HepG2 (cell line): Measurements from ENCODE around the gene GNPAT. TPM values are rescaled to one million over a fixed set of nuclear protein-coding genes. Genes with fewer than 3 reads are reported as not detected.

ENCODE experiments used
- ARID2 ChIP-seq: sonication (generic); formaldehyde crosslinking; IDR thresholded peaks from 2 replicates; pipeline ENCODE4 v1.8.1; 2022; ENCODE audit warnings: mild to moderate bottlenecking, missing genetic modification reagents, borderline replicate concordance
- CREB1 ChIP-seq, 2 experiments: fragments of 450-650 bp in 1 of 2; IDR thresholded peaks; 2 replicates each; pipeline ENCODE4 v1.6.1; 2016 to 2017; ENCODE audit warnings: control low read depth in 1 of 2, mild to moderate bottlenecking in 1 of 2, missing compliant biosample characterization in 1 of 2, missing genetic modification characterization in 1 of 2
- DMAP1 ChIP-seq: IDR thresholded peaks from 2 replicates; pipeline ENCODE4 v1.6.1; 2016
- EHMT2 ChIP-seq: fragments of 200-600 bp; sonication (generic); IDR thresholded peaks from 2 replicates; pipeline ENCODE4 v1.7.0; 2017; ENCODE audit warnings: antibody characterized with exemption, low read depth, low read length, borderline replicate concordance
- ELF3 ChIP-seq: IDR thresholded peaks from 2 replicates; pipeline ENCODE4 v1.6.1; 2016; ENCODE audit warnings: missing genetic modification reagents, missing compliant biosample characterization
- ETV5 ChIP-seq: IDR thresholded peaks from 2 replicates; pipeline ENCODE4 v1.6.1; 2018; ENCODE audit warnings: missing biosample characterization, missing genetic modification reagents, inconsistent platforms, borderline replicate concordance
- JARID2 ChIP-seq: sonication (generic); formaldehyde crosslinking; IDR thresholded peaks from 2 replicates; pipeline ENCODE4 v1.8.1; 2023; ENCODE audit warnings: missing genetic modification reagents, inconsistent platforms; ENCODE audit not compliant: insufficient replicate concordance
- MATR3 ChIP-seq: sonication (generic); formaldehyde crosslinking; IDR thresholded peaks from 2 replicates; pipeline ENCODE4 v1.4.0; 2020; ENCODE audit warnings: missing genetic modification reagents
- MZF1 ChIP-seq: sonication (generic); formaldehyde crosslinking; IDR thresholded peaks from 2 replicates; pipeline ENCODE4 v1.8.1; 2023; ENCODE audit warnings: mild to moderate bottlenecking, missing genetic modification reagents, borderline replicate concordance
- NBN ChIP-seq: fragments of 450-650 bp; conservative IDR thresholded peaks from 2 replicates; pipeline ENCODE4 v1.6.1; 2017
- NONO ChIP-seq, 2 experiments: fragments of 450-650 bp in 1 of 2; sonication (generic) in 1 of 2; formaldehyde crosslinking in 1 of 2; IDR thresholded peaks in 1 of 2; conservative IDR thresholded peaks in 1 of 2; 2 replicates each; pipeline versions ENCODE4 v1.6.1 to v1.8.0; 2017 to 2022; ENCODE audit warnings: mild to moderate bottlenecking in 1 of 2, missing genetic modification reagents in 1 of 2, moderate library complexity in 1 of 2
- ONECUT2 ChIP-seq: sonication (generic); formaldehyde crosslinking; IDR thresholded peaks from 2 replicates; pipeline ENCODE4 v1.4.0; 2020; ENCODE audit warnings: missing genetic modification reagents
- SP2 ChIP-seq: sonication (generic); formaldehyde crosslinking; IDR thresholded peaks from 2 replicates; pipeline ENCODE4 v1.5.1; 2020; ENCODE audit warnings: mild to moderate bottlenecking, missing genetic modification reagents
- TARDBP ChIP-seq: sonication (generic); formaldehyde crosslinking; IDR thresholded peaks from 2 replicates; pipeline ENCODE4 v1.8.0; 2022; ENCODE audit warnings: mild to moderate bottlenecking, missing genetic modification reagents
- ZFP90 ChIP-seq: sonication (generic); formaldehyde crosslinking; IDR thresholded peaks from 2 replicates; pipeline ENCODE4 v1.8.0; 2022; ENCODE audit warnings: missing genetic modification reagents, mild to moderate bottlenecking, inconsistent platforms, borderline replicate concordance
- ZNF329 ChIP-seq: sonication (generic); formaldehyde crosslinking; IDR thresholded peaks from 2 replicates; pipeline ENCODE4 v1.9.0; 2021; ENCODE audit warnings: low read depth, mild to moderate bottlenecking, missing genetic modification reagents
- ZNF44 ChIP-seq: sonication (generic); formaldehyde crosslinking; IDR thresholded peaks from 2 replicates; pipeline ENCODE4 v1.5.1; 2020; ENCODE audit warnings: mild to moderate bottlenecking, missing genetic modification reagents
- ZNF737 ChIP-seq: sonication (generic); formaldehyde crosslinking; IDR thresholded peaks from 2 replicates; pipeline ENCODE4 v1.5.0; 2020; ENCODE audit warnings: missing genetic modification reagents, mild to moderate bottlenecking, borderline replicate concordance
- ZNF747 ChIP-seq: sonication (generic); formaldehyde crosslinking; IDR thresholded peaks from 2 replicates; pipeline ENCODE4 v1.8.1; 2023; ENCODE audit warnings: missing genetic modification reagents, mild to moderate bottlenecking, borderline replicate concordance
- ZNF776 ChIP-seq: sonication (generic); formaldehyde crosslinking; IDR thresholded peaks from 2 replicates; pipeline ENCODE4 v1.4.0; 2020; ENCODE audit warnings: mild to moderate bottlenecking, missing genetic modification reagents
- ZNF780A ChIP-seq: sonication (generic); formaldehyde crosslinking; IDR thresholded peaks from 2 replicates; pipeline ENCODE4 v1.8.0; 2022; ENCODE audit warnings: mild to moderate bottlenecking, missing genetic modification reagents, moderate library complexity
- polyA plus RNA-seq, 8 experiments: library from polyadenylated mRNA; depleted of rRNA in 3 of 8; stranded (reverse) in 7 of 8; unstranded in 1 of 8; fragments of >200 nt; fragmentation: Illumina TruSeq in 4 of 8; extraction: Trizol in 4 of 8; gene quantifications; 2 replicates each; pipeline versions ENCODE4 v1.2.1 to v1.2.3, GENCODE V29; 2011 to 2016; ENCODE audit warnings: low read depth in 4 of 8, missing spikeins in 1 of 8, mixed read lengths in 1 of 8; ENCODE audit not compliant: insufficient read depth in 1 of 8
- total RNA-seq, 5 experiments: library from RNA; depleted of rRNA; stranded (reverse); fragments of >200 nt; fragmentation: Illumina TruSeq; extraction: Trizol; gene quantifications; 2 replicates each; pipeline ENCODE4 v1.2.3, GENCODE V29; 2016; ENCODE audit warnings: low read depth in 1 of 5
- TF ChIP-seq, protein P1 (sequence below): sonication (generic); formaldehyde crosslinking; conservative IDR thresholded peaks from 2 replicates; pipeline ENCODE4 v1.4.0; 2020; ENCODE audit warnings: mild to moderate bottlenecking, missing genetic modification reagents, moderate library complexity
- TF ChIP-seq, protein P2 (sequence below): sonication (generic); formaldehyde crosslinking; IDR thresholded peaks from 2 replicates; pipeline ENCODE4 v1.5.0; 2020; ENCODE audit warnings: missing genetic modification reagents
- TF ChIP-seq, protein P3 (sequence below): sonication (generic); formaldehyde crosslinking; IDR thresholded peaks from 2 replicates; pipeline ENCODE4 v1.8.0; 2022; ENCODE audit warnings: mild to moderate bottlenecking, missing genetic modification reagents; ENCODE audit not compliant: insufficient replicate concordance

Gene GNPAT
- total and polyA plus RNA-seq, 2 of the 13 experiments (the other 11 are each of a cell fraction or from before 2014, with no cell fraction given), result 58.3 to 114 TPM

DNA sequence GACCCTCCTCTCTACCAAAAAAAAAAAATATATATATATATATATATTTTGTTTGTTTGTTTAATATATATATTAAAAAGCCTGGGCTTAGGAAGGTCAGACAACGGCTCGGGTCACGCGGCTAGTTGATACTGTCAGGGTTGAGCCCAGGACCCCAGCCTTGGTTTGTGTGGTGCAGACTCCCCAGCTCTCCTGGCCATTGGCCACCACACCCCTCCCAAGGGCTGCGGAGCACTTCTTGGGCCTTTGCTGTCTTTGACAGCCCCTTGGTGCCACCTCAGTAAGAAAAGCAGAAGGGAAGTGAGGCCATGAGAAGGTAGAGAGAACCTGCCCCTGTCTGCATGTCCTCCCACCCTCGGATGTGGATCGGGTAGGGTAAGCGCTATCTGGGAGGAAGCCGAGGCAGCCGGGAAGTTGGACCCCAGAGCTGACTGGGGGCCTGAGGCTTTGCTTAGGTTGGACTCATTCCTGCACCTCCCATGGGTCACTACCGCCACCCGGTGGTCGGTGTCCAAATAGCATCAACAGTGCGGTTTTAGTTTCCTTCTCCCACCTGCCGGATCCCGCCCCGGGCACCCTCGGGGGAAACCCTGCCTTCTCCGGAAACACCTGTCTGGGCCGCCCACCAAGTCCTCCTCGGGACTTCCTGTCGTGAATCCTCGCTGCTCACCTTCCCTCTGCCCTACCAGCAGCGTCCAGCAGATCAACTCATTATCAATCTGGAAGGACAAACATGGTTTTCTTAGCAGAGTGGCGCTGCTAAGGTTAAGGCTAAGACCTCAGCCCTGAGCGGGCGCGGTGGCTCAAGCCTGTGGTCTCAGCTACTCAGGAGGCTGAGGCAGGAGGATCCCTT is 29.8 kb upstream of the GNPAT start (continued):
- peak; percentile 63; the same call in 1 of the 2 replicates for TF ChIP-seq ELF3 (CRISPR knock-in tag)
- TF ChIP-seq ZNF329 (CRISPR knock-in tag), result 0 out of 2 replicates have a peak, but pooled peaks have one; percentile 30
- no peak for TF ChIP-seq ZFP90 (CRISPR knock-in tag)
- TF ChIP-seq, protein P1, sequence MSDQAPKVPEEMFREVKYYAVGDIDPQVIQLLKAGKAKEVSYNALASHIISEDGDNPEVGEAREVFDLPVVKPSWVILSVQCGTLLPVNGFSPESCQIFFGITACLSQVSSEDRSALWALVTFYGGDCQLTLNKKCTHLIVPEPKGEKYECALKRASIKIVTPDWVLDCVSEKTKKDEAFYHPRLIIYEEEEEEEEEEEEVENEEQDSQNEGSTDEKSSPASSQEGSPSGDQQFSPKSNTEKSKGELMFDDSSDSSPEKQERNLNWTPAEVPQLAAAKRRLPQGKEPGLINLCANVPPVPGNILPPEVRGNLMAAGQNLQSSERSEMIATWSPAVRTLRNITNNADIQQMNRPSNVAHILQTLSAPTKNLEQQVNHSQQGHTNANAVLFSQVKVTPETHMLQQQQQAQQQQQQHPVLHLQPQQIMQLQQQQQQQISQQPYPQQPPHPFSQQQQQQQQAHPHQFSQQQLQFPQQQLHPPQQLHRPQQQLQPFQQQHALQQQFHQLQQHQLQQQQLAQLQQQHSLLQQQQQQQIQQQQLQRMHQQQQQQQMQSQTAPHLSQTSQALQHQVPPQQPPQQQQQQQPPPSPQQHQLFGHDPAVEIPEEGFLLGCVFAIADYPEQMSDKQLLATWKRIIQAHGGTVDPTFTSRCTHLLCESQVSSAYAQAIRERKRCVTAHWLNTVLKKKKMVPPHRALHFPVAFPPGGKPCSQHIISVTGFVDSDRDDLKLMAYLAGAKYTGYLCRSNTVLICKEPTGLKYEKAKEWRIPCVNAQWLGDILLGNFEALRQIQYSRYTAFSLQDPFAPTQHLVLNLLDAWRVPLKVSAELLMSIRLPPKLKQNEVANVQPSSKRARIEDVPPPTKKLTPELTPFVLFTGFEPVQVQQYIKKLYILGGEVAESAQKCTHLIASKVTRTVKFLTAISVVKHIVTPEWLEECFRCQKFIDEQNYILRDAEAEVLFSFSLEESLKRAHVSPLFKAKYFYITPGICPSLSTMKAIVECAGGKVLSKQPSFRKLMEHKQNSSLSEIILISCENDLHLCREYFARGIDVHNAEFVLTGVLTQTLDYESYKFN (CRISPR knock-in tag), result no peak
- TF ChIP-seq CREB1 (IDR thresholded peaks at IDR 0.05), result no peak
- no peak for TF ChIP-seq CREB1 (CRISPR knock-in tag; IDR thresholded peaks at IDR 0.05)
- no peak for TF ChIP-seq ZNF737 (CRISPR knock-in tag)
- no peak for TF ChIP-seq ARID2 (CRISPR knock-in tag)
- no peak for TF ChIP-seq EHMT2
- TF ChIP-seq ZNF44, result no peak
- TF ChIP-seq MZF1 (CRISPR knock-in tag), result no peak
- TF ChIP-seq NONO (IDR thresholded peaks at IDR 0.05), result no peak
- no peak for TF ChIP-seq NONO (CRISPR knock-in tag; conservative IDR thresholded peaks at IDR 0.05)
- TF ChIP-seq, protein P2, sequence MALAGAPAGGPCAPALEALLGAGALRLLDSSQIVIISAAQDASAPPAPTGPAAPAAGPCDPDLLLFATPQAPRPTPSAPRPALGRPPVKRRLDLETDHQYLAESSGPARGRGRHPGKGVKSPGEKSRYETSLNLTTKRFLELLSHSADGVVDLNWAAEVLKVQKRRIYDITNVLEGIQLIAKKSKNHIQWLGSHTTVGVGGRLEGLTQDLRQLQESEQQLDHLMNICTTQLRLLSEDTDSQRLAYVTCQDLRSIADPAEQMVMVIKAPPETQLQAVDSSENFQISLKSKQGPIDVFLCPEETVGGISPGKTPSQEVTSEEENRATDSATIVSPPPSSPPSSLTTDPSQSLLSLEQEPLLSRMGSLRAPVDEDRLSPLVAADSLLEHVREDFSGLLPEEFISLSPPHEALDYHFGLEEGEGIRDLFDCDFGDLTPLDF, result no peak
- TF ChIP-seq JARID2, result peak; percentile 61
- peak; percentile 71 for TF ChIP-seq ETV5
- no peak for TF ChIP-seq ZNF776 (CRISPR knock-in tag)
- no peak for TF ChIP-seq SP2 (CRISPR knock-in tag)
- TF ChIP-seq, protein P3, sequence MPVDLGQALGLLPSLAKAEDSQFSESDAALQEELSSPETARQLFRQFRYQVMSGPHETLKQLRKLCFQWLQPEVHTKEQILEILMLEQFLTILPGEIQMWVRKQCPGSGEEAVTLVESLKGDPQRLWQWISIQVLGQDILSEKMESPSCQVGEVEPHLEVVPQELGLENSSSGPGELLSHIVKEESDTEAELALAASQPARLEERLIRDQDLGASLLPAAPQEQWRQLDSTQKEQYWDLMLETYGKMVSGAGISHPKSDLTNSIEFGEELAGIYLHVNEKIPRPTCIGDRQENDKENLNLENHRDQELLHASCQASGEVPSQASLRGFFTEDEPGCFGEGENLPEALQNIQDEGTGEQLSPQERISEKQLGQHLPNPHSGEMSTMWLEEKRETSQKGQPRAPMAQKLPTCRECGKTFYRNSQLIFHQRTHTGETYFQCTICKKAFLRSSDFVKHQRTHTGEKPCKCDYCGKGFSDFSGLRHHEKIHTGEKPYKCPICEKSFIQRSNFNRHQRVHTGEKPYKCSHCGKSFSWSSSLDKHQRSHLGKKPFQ (CRISPR knock-in tag), result no peak
- no peak for TF ChIP-seq NBN
- TF ChIP-seq ZNF747, result 0 out of 2 replicates have a peak, but pooled peaks have one; percentile 36
- TF ChIP-seq ONECUT2 (CRISPR knock-in tag), result no peak
- TF ChIP-seq MATR3 (CRISPR knock-in tag), result no peak
- TF ChIP-seq TARDBP (CRISPR knock-in tag), result no peak
- TF ChIP-seq ZNF780A (CRISPR knock-in tag), result no peak
- TF ChIP-seq DMAP1, result no peak
